Fibroblast of villous mesenchyme (primary cell): ENCODE data around the gene SLC16A8. TPM values are rescaled to one million over a fixed set of nuclear protein-coding genes. Genes with fewer than 3 reads are reported as not detected.

Experiments used
- DNase-seq: peaks from one replicate; pipeline ENCODE4 v3.0.0-alpha.2; 2010; ENCODE audit warnings: low read depth
- H3K4me3 ChIP-seq: 2 replicates; pipeline ENCODE4 v1.5.1; 2011; ENCODE audit warnings: low read depth, mild to moderate bottlenecking, low read length
- CTCF ChIP-seq: IDR thresholded peaks from 2 replicates; pipeline ENCODE4 v1.5.1; 2012; ENCODE audit warnings: low read depth, mild to moderate bottlenecking, low read length; ENCODE audit not compliant: insufficient read depth
- total RNA-seq: library from RNA; depleted of rRNA; stranded (reverse); fragments of >200 nt; gene quantifications from 2 replicates; pipeline ENCODE4 v1.2.3, GENCODE V29; 2012

The SLC16A8 gene
- total RNA-seq, 1 donor, result not detected

- DNase-seq, result no peak
- no peak overlapping the region for H3K4me3 ChIP-seq
- no peak for TF ChIP-seq CTCF
Observed at GRCh38 chr22:38028344-38029130, 55.4 kb downstream of the SLC16A8 start.

Other genes with a start within 250 kb of the SLC16A8 start
- gene ANKRD54, start 239.8 kb downstream of the SLC16A8 start, total RNA-seq, result 24.8 and 28.5 TPM in 2 replicates
- 230 and 285 TPM in 2 replicates for gene EIF3L, start 234.8 kb downstream of the SLC16A8 start, total RNA-seq
- gene MICALL1, start 177.9 kb downstream of the SLC16A8 start, total RNA-seq, result 39.3 and 47.9 TPM in 2 replicates
- gene C22orf23, start 130.6 kb downstream of the SLC16A8 start, total RNA-seq, result 0.32 TPM in 1 of 2 replicates, not detected in the other
- gene POLR2F, start 130.5 kb downstream of the SLC16A8 start, total RNA-seq, result 28.9 and 34.5 TPM in 2 replicates
- gene SOX10, start 99.6 kb downstream of the SLC16A8 start, total RNA-seq, result not detected in 2 replicates
- gene PICK1, start 26.8 kb downstream of the SLC16A8 start, total RNA-seq, result 14.2 TPM in 2 replicates
- 2.3 and 3.0 TPM in 2 replicates for gene BAIAP2L2, start 26.5 kb upstream of the SLC16A8 start, total RNA-seq
- gene PLA2G6, start 97.6 kb upstream of the SLC16A8 start, total RNA-seq, result 10.0 and 10.8 TPM in 2 replicates
- gene MAFF, start 117.8 kb upstream of the SLC16A8 start, total RNA-seq, result 17.1 and 19.4 TPM in 2 replicates
- gene TMEM184B, start 188.8 kb upstream of the SLC16A8 start, total RNA-seq, result 44.9 and 65.1 TPM in 2 replicates
- gene CSNK1E, start 233.2 kb upstream of the SLC16A8 start, total RNA-seq, result 145 and 161 TPM in 2 replicates